ENCODE results near the gene GRIK1.

- TF ChIP-seq CTCF (IDR thresholded peaks at IDR 0.05) (no peak), POLR2AphosphoS5 (IDR thresholded peaks at IDR 0.05) (no peak)
Observed at GRCh38 chr21:29616209-29616751, 323.5 kb downstream of the GRIK1 start.
